HG02759 (cell line): ENCODE results near the gene FUT8.

Experiments
- ATAC-seq: cut with Tn5 transposase; IDR thresholded peaks from one replicate; pipeline ENCODE4 v1.9.1; 2021; ENCODE audit warnings: mild to moderate bottlenecking, moderate library complexity; ENCODE audit not compliant: unreplicated experiment

FUT8 gene

GRCh38 chr14:65753061-65753460 lies 340.5 kb downstream of the FUT8 start:
- no peak for ATAC-seq

DNA sequence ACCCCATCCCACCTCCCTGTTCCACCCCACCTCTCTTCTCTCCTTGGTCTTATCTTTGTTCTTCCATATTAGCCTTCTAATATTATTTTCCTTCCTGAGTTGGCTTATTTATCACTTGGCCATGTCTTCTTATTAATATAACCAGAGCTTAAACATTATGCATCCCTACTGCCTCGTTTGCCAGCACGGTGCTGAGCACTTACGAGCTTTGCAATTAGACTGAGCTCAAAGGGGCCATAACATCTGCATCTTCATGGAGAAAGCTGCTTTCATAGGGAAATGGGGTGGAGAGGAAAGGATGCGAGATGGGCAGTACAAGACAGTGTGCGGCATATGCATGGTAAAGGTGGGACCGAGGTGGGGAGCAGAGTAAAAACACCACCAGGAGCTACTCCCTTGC lies 342.8 kb downstream of the FUT8 start:
- no peak for ATAC-seq

DNA sequence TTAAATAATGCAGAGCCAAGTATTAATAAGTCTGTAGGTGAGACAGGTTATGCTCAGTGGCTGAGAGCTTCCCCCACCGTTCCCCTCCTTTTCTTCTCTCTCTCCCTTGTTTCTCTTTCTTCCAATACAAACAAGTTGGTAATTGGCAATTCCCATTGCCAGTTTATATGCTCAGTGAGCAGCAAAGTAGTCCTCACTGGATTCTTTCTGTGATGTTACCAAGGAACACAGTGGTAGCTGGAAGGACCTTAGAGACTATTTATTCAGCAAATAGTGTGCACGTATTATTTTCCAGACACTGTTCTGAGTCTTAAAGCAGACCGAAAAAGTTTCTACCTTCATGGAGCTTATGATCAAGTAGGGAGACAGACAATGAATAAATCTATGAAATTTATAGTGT lies 344.4 kb downstream of the FUT8 start:
- no peak for ATAC-seq

GRCh38 chr14:65769151-65769550 lies 356.6 kb downstream of the FUT8 start:
- no peak for ATAC-seq

DNA sequence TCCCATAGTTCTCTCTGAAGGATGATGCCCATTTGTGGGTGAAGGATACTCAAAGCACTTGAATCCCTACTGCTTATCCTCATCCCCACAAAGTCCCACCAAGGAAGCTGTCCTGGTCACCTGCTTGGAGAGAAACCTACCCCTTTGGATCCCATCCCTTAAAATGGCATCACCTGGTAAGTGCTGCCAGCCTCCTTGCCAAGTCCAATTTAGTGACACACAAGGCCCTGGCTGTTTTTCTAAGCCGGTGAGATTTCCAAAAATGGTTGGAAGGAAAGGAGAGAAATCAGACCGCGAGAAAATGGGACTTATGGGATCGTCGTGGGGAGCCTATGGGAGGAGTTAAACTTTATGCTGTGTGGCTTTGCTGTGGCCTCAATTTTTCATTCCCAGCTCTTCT lies 358.2 kb downstream of the FUT8 start:
- no peak for ATAC-seq

DNA sequence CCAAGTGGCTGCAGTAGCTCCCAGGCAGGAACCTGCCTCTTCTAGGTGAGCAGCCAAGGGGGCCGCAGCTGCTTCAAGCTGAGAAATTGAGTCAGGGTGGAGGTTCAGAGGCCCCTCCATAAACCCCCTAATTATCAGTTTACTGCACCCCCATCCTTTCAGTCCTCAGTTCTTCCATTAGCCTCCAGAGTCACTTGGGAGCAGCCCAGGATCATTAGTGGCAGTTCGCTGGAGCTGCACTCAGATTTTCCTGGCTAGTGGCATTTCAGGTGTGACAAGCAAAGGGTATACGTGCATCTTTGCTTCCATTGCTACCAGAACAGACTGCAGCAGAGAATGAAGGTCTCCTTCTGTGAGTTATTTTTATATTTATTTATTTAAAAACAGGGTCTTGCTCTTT lies 358.7 kb downstream of the FUT8 start:
- no peak for ATAC-seq

DNA sequence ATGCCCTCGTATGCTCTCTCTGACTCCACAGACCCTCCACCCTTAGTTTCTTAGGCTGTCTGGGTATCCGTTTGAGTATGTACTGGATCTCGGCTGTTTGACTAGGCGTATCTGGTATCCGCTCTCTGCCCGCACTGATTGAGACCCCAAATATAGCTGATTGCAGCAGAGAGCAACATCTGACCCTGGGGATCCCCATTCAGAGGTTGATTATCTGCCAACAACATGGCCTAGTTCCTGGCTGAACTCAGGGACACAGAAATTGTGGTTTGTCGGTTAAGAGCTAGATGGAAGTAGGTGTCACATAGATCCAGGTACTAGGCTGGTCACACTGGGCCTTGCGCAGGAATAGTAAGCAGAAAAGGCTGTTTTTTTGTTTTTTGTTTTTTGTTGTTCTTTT lies 359.9 kb downstream of the FUT8 start:
- no peak for ATAC-seq

- no peak for ATAC-seq
Observed at GRCh38 chr14:65772921-65773574, 360.5 kb downstream of the FUT8 start.

GRCh38 chr14:65774041-65774440 lies 361.5 kb downstream of the FUT8 start:
- no peak for ATAC-seq

GRCh38 chr14:65776193-65776852 lies 363.8 kb downstream of the FUT8 start:
- ATAC-seq, result no peak

DNA sequence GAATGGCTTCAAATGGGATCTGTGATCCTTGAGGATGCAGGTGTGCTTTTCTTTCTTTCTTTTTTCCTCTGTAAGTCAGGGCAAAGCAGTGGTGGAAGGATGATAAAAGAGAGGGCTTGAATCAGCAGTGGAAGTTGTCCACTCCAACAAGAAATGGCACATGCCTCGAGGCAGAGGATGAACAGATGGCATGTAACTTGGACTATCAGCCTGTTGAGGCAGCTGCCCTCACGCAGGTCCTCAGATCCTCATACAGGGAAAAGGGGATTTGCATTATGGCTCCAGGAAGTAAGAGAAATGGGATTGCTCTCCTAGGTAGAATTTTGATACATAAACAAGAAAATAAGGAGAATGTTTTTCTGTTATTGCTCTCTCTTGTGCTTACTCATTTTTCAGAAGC lies 368.0 kb downstream of the FUT8 start:
- no peak for ATAC-seq

DNA sequence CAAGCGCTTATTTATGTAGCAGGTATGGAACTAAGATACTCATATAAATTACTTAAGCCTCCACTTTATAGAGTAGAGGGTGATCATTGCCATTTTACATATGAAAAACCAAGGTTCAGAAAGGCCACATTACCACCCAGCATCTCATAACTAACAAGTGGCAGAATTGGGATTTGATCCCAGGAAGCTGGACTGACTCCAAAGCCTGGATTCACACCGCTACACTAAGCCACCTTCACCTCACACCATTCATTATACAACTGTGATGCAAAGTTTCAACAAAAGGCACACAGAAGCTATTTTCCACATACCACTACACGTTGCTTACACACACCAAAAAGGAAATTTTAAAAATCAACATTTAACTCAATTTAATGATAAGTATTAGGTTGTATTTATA lies 370.6 kb downstream of the FUT8 start:
- no peak for ATAC-seq

DNA sequence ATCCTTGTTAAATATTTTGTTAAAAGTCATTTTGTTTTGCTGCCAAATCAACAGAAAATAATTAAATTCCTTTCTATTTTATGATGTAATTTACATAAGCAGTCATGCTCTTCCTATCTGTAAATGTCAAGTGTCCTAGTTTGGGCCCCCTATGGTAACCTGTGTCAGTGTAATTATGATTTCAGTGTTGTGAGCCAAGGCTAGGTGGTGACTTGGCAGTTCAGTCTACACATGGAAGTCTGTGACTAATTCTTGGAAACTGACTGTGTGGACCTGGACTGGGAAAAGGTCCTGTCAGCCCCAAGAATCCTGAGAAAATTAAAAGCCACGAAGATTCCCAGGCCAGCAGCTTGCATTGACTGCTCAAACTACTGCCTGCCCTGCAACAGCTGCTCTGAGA lies 371.0 kb downstream of the FUT8 start:
- no peak for ATAC-seq

GRCh38 chr14:65784574-65784973 lies 372.0 kb downstream of the FUT8 start:
- no peak for ATAC-seq

- ATAC-seq, result no peak
Observed at GRCh38 chr14:65787461-65787860, 374.9 kb downstream of the FUT8 start.

- no peak for ATAC-seq
Observed at GRCh38 chr14:65788876-65789275, 376.3 kb downstream of the FUT8 start.

- ATAC-seq, result no peak
Observed at GRCh38 chr14:65789363-65789762, 376.8 kb downstream of the FUT8 start.

DNA sequence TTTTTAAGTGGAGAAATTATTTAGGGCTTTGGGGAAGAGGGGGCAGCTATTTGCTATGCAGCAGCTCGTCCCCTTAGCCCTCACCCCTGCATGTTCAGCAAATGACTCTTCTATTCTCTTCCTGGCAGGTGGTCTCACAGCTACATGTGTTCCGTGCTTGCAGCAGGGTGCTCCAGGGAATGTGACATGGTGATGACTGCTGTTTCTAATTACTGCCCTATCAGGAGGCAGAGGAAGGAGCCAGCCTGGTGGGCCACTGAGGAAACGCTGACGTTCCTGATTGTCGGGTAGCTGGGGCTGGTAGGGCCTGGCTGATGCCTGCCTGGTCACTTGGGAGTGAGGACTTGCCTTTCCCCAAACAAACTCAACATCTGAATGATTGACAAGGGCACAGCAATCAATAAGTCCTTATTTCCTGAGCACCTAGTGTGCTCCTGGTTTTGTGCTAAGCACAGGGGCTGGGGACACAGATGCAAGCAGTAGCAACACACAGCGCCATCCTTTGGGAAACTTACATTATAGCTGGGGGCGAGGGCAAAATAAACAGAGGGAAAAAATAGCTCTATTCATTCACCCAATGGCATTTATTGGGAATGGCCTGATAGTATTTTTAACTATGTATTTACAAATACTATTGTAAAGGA lies 377.8 kb downstream of the FUT8 start:
- ATAC-seq, result no peak

- no peak for ATAC-seq
Observed at GRCh38 chr14:65791191-65791981, 378.9 kb downstream of the FUT8 start.

- ATAC-seq, result no peak
Observed at GRCh38 chr14:65792208-65792905, 379.8 kb downstream of the FUT8 start.
